ENCODE results near the gene ZNF689.

GRCh38 chr16:30657866-30658730, 47.9 kb upstream of the ZNF689 start, which contains the start of gene FBRS:
- TF ChIP-seq CEBPB (IDR thresholded peaks at IDR 0.05) (0 out of 4 replicates have a peak, but pooled peaks of 1 of the 2 experiments have one; percentile 25), CTCF (IDR thresholded peaks at IDR 0.05) (peak; percentile 88), POLR2A (IDR thresholded peaks at IDR 0.05; ENCODE audit: low read length) (peak; percentile 83), PHF8 (IDR thresholded peaks at IDR 0.05; ENCODE audit: borderline replicate concordance, low read depth) (peak; percentile 35), KDM1A (IDR thresholded peaks at IDR 0.05; ENCODE audit: low read depth) (no peak), REST (IDR thresholded peaks at IDR 0.05) (no peak), RAD21 (conservative IDR thresholded peaks at IDR 0.05 in 1 of 2, IDR thresholded peaks at IDR 0.05 in 1 of 2) (peak; percentile 51 to 80), MAX (IDR thresholded peaks at IDR 0.05) (peak; percentile 74)

All from A549 (cell line).